Activated naive CD8-positive, alpha-beta T cell treated with anti-CD3 and anti-CD28 coated beads for 36 hours (primary cell): ENCODE measurements around the gene ZYX. TPM values are rescaled to one million over a fixed set of nuclear protein-coding genes. Genes with fewer than 3 reads are reported as not detected.

ENCODE experiments used
- DNase-seq: peaks from one replicate; pipeline ENCODE4 v3.0.0; 2021
- H3K27ac Mint-ChIP-seq: one replicate; pipeline ENCODE4 v1.8.0; 2022; ENCODE audit warnings: mild to moderate bottlenecking, moderate library complexity, mixed read lengths
- H3K27me3 Mint-ChIP-seq: one replicate; pipeline ENCODE4 v1.8.0; 2022; ENCODE audit warnings: mild to moderate bottlenecking, mixed read lengths
- H3K36me3 Mint-ChIP-seq: one replicate; pipeline ENCODE4 v1.8.0; 2021; ENCODE audit warnings: mild to moderate bottlenecking, mixed read lengths
- H3K4me1 Mint-ChIP-seq: one replicate; pipeline ENCODE4 v1.8.0; 2021; ENCODE audit warnings: mixed read lengths
- H3K4me3 Mint-ChIP-seq: one replicate; pipeline ENCODE4 v1.8.0; 2022; ENCODE audit warnings: mild to moderate bottlenecking, moderate library complexity, mixed read lengths
- H3K9me3 Mint-ChIP-seq: one replicate; pipeline ENCODE4 v1.8.0; 2022; ENCODE audit warnings: mixed read lengths
- total RNA-seq, 2 experiments: library from RNA; stranded (reverse); gene quantifications; one replicate each; pipeline ENCODE4 v1.2.3, GENCODE V29; 2021

Gene ZYX
- total RNA-seq, 2 experiments from 2014 or later: 116 to 118 TPM

GRCh38 chr7:143358626-143359025, 22.5 kb upstream of the ZYX start:
- no peak overlapping the region for H3K4me3 Mint-ChIP-seq
- H3K4me1 Mint-ChIP-seq: peaks cover 4% of the 10 kb centered on the region
- H3K9me3 Mint-ChIP-seq: no peaks in the 10 kb centered on the region
- DNase-seq: no peak
- no peak overlapping the region for H3K27ac Mint-ChIP-seq
- peaks cover 11% of the 10 kb centered on the region for H3K27me3 Mint-ChIP-seq
- no peaks in the 10 kb centered on the region for H3K36me3 Mint-ChIP-seq

GRCh38 chr7:143359771-143360353, 21.3 kb upstream of the ZYX start:
- H3K27me3 Mint-ChIP-seq: peaks cover 15% of the 10 kb centered on the region
- DNase-seq: no peak
- no peaks in the 10 kb centered on the region for H3K4me1 Mint-ChIP-seq
- no peak overlapping the region for H3K4me3 Mint-ChIP-seq
- no peaks in the 10 kb centered on the region for H3K36me3 Mint-ChIP-seq
- no peaks in the 10 kb centered on the region for H3K9me3 Mint-ChIP-seq
- no peak overlapping the region for H3K27ac Mint-ChIP-seq

- no peaks in the 10 kb centered on the region for H3K4me1 Mint-ChIP-seq
- no peak for DNase-seq
- no peak overlapping the region for H3K27ac Mint-ChIP-seq
- H3K4me3 Mint-ChIP-seq: peak overlapping the region; percentile 64
- peaks cover 15% of the 10 kb centered on the region for H3K27me3 Mint-ChIP-seq
- no peaks in the 10 kb centered on the region for H3K9me3 Mint-ChIP-seq
- no peaks in the 10 kb centered on the region for H3K36me3 Mint-ChIP-seq
Measured at GRCh38 chr7:143360788-143361551, 20.2 kb upstream of the ZYX start.

GRCh38 chr7:143361552-143362130, 19.5 kb upstream of the ZYX start:
- DNase-seq: no peak
- Mint-ChIP-seq H3K4me1 (no peaks in the 10 kb centered on the region), H3K27ac (no peak overlapping the region), H3K4me3 (peak overlapping the region; percentile 87), H3K27me3 (peaks cover 15% of the 10 kb centered on the region), H3K36me3 (no peaks in the 10 kb centered on the region), H3K9me3 (no peaks in the 10 kb centered on the region)

- Mint-ChIP-seq H3K36me3 (no peaks in the 10 kb centered on the region), H3K9me3 (no peaks in the 10 kb centered on the region), H3K27ac (no peak within 1 kb of the TSS), H3K27me3 (peaks cover 15% of the 10 kb centered on the region), H3K4me1 (no peaks in the 10 kb centered on the region), H3K4me3 (peak within 1 kb of the TSS; percentile 87)
- peak; percentile 43 for DNase-seq
Measured at GRCh38 chr7:143362131-143363015, 18.8 kb upstream of the ZYX start, which contains the start of gene FAM131B. Gene FAM131B (minus strand): TSS chr7:143362713. CDS start chr7:143362603, 110 bp downstream.

- no peak for DNase-seq
- Mint-ChIP-seq H3K36me3 (no peaks in the 10 kb centered on the region), H3K27ac (no peak overlapping the region), H3K27me3 (peaks cover 15% of the 10 kb centered on the region), H3K9me3 (no peaks in the 10 kb centered on the region), H3K4me3 (peak overlapping the region; percentile 62), H3K4me1 (no peaks in the 10 kb centered on the region)
Measured at GRCh38 chr7:143363016-143363937, 17.9 kb upstream of the ZYX start.

GRCh38 chr7:143367972-143368371, 13.2 kb upstream of the ZYX start:
- Mint-ChIP-seq H3K27me3 (peaks cover 11% of the 10 kb centered on the region), H3K27ac (no peak overlapping the region), H3K4me1 (peaks cover 17% of the 10 kb centered on the region), H3K4me3 (no peak overlapping the region), H3K9me3 (no peaks in the 10 kb centered on the region), H3K36me3 (peaks cover 3% of the 10 kb centered on the region)
- DNase-seq: no peak

- peaks cover 20% of the 10 kb centered on the region for H3K4me1 Mint-ChIP-seq
- no peaks in the 10 kb centered on the region for H3K9me3 Mint-ChIP-seq
- H3K36me3 Mint-ChIP-seq: peaks cover 3% of the 10 kb centered on the region
- no peak for DNase-seq
- H3K27me3 Mint-ChIP-seq: peaks cover 7% of the 10 kb centered on the region
- no peak overlapping the region for H3K27ac Mint-ChIP-seq
- H3K4me3 Mint-ChIP-seq: no peak overlapping the region
Measured at GRCh38 chr7:143368387-143368786, 12.8 kb upstream of the ZYX start.

- DNase-seq: no peak
- H3K4me1 Mint-ChIP-seq: peaks cover 33% of the 10 kb centered on the region
- no peak overlapping the region for H3K27ac Mint-ChIP-seq
- no peaks in the 10 kb centered on the region for H3K27me3 Mint-ChIP-seq
- H3K9me3 Mint-ChIP-seq: no peaks in the 10 kb centered on the region
- H3K4me3 Mint-ChIP-seq: no peak overlapping the region
- peaks cover 3% of the 10 kb centered on the region for H3K36me3 Mint-ChIP-seq
Measured at GRCh38 chr7:143369678-143370651, 11.2 kb upstream of the ZYX start.

GRCh38 chr7:143372070-143372469, 9.1 kb upstream of the ZYX start:
- Mint-ChIP-seq H3K9me3 (no peaks in the 10 kb centered on the region), H3K27me3 (no peaks in the 10 kb centered on the region), H3K27ac (peak overlapping the region; percentile 82), H3K4me1 (peaks cover 51% of the 10 kb centered on the region), H3K36me3 (peaks cover 3% of the 10 kb centered on the region), H3K4me3 (peak overlapping the region; percentile 30)
- peak; percentile 37 for DNase-seq

GRCh38 chr7:143373255-143373794, 7.8 kb upstream of the ZYX start:
- Mint-ChIP-seq H3K4me1 (peaks cover 59% of the 10 kb centered on the region), H3K27ac (peak overlapping the region; percentile 1), H3K36me3 (peaks cover 3% of the 10 kb centered on the region), H3K4me3 (no peak overlapping the region), H3K27me3 (no peaks in the 10 kb centered on the region), H3K9me3 (no peaks in the 10 kb centered on the region)
- DNase-seq: no peak

- DNase-seq: no peak
- Mint-ChIP-seq H3K27ac (peak overlapping the region; percentile 92), H3K4me3 (no peak overlapping the region), H3K9me3 (no peaks in the 10 kb centered on the region), H3K36me3 (peaks cover 3% of the 10 kb centered on the region), H3K27me3 (no peaks in the 10 kb centered on the region), H3K4me1 (peaks cover 70% of the 10 kb centered on the region)
Measured at GRCh38 chr7:143374561-143374960, 6.6 kb upstream of the ZYX start.
